CD14-positive monocyte (primary cell): Measurements from ENCODE around the gene OR2Z1. TPM values are rescaled to one million over a fixed set of nuclear protein-coding genes. Genes with fewer than 3 reads are reported as not detected.

Source experiments
- DNase-seq, 3 donors: peaks; one replicate each; pipeline ENCODE4 v3.0.0-alpha.2; 2011 to 2022
- H2AFZ ChIP-seq: 2 replicates; pipeline ENCODE4 v1.6.0; 2012; ENCODE audit warnings: mild to moderate bottlenecking, low read depth, low read length, inconsistent platforms; ENCODE audit not compliant: insufficient read depth, poor library complexity, severe bottlenecking
- H3K27ac ChIP-seq, 2 donors: 1 replicate in 1 of 2; 2 replicates in 1 of 2; pipeline ENCODE4 v1.5.1; 2012 to 2013; ENCODE audit warnings: low read length in 2 of 2, control low read depth in 1 of 2, inconsistent platforms in 1 of 2, low read depth in 1 of 2, mild to moderate bottlenecking in 1 of 2
- H3K27me3 ChIP-seq, 2 donors: one replicate each; pipeline versions ENCODE4 v1.6.0 to v1.6.1; 2011 to 2013; ENCODE audit warnings: low read length in 2 of 2; ENCODE audit not compliant: control insufficient read depth in 2 of 2, insufficient read depth in 2 of 2
- H3K36me3 ChIP-seq, 2 donors: replicated peaks in 1 of 2; 1 replicate in 1 of 2; 2 replicates in 1 of 2; pipeline versions ENCODE4 v1.5.1 to v1.6.1; 2012 to 2013; ENCODE audit warnings: low read length in 2 of 2, control low read depth in 1 of 2, inconsistent platforms in 1 of 2, mild to moderate bottlenecking in 1 of 2; ENCODE audit not compliant: insufficient read depth in 2 of 2, control insufficient read depth in 1 of 2
- H3K4me1 ChIP-seq, 2 donors: 1 replicate in 1 of 2; 2 replicates in 1 of 2; pipeline versions ENCODE4 v1.5.1 to v1.6.1; 2012 to 2013; ENCODE audit warnings: low read length in 2 of 2, control low read depth in 1 of 2, inconsistent platforms in 1 of 2, mild to moderate bottlenecking in 1 of 2, moderate library complexity in 1 of 2; ENCODE audit not compliant: insufficient read depth in 2 of 2, control insufficient read depth in 1 of 2
- H3K4me2 ChIP-seq: replicated peaks from 2 replicates; pipeline ENCODE3; 2012; ENCODE audit warnings: low read length, moderate library complexity, mild to moderate bottlenecking; ENCODE audit not compliant: poor library complexity, severe bottlenecking; ENCODE audit errors: extremely low read depth
- H3K4me3 ChIP-seq, 3 experiments: fragments of 200-600 bp in 1 of 3; sonication (generic) in 1 of 3; replicated peaks in 1 of 3; 1 replicate in 2 of 3; 2 replicates in 1 of 3; pipeline ENCODE4 v1.5.1; 2011 to 2013; ENCODE audit warnings: low read length in 3 of 3, mild to moderate bottlenecking in 3 of 3, control low read depth in 2 of 3, low read depth in 2 of 3, inconsistent platforms in 1 of 3, moderate library complexity in 1 of 3
- H3K79me2 ChIP-seq: 2 replicates; pipeline ENCODE4 v1.6.0; 2012; ENCODE audit warnings: mild to moderate bottlenecking, control low read depth, inconsistent platforms, low read length, moderate library complexity; ENCODE audit not compliant: insufficient read depth
- H3K9ac ChIP-seq: 2 replicates; pipeline ENCODE4 v1.6.0; 2017; ENCODE audit warnings: low read length, mild to moderate bottlenecking; ENCODE audit not compliant: insufficient read depth, poor library complexity, severe bottlenecking
- H3K9me3 ChIP-seq, 2 donors: replicated peaks in 1 of 2; 1 replicate in 1 of 2; 2 replicates in 1 of 2; pipeline versions ENCODE4 v1.5.1 to v1.6.1; 2012 to 2013; ENCODE audit warnings: low read length in 2 of 2, control low read depth in 1 of 2; ENCODE audit not compliant: control insufficient read depth in 1 of 2, insufficient read depth in 1 of 2
- H4K20me1 ChIP-seq: 2 replicates; pipeline ENCODE4 v1.6.0; 2012; ENCODE audit warnings: mild to moderate bottlenecking, low read length, control low read depth, moderate library complexity; ENCODE audit not compliant: insufficient read depth
- H3K27ac Mint-ChIP-seq, 7 donors: one replicate each; pipeline ENCODE4 v1.8.0; 2020; ENCODE audit warnings: mild to moderate bottlenecking in 7 of 7, mixed read lengths in 7 of 7, moderate library complexity in 6 of 7, inconsistent platforms in 2 of 7
- H3K27me3 Mint-ChIP-seq, 3 donors: one replicate each; pipeline ENCODE4 v1.8.0; 2021 to 2022; ENCODE audit warnings: low read depth in 3 of 3, mild to moderate bottlenecking in 3 of 3, mixed read lengths in 3 of 3, moderate library complexity in 3 of 3, inconsistent platforms in 1 of 3
- H3K36me3 Mint-ChIP-seq, 2 donors: one replicate each; pipeline ENCODE4 v1.8.0; 2020; ENCODE audit warnings: mixed read lengths in 2 of 2, inconsistent platforms in 1 of 2, mild to moderate bottlenecking in 1 of 2
- H3K4me1 Mint-ChIP-seq: one replicate; pipeline ENCODE4 v1.8.0; 2020; ENCODE audit warnings: mild to moderate bottlenecking, mixed read lengths
- H3K4me3 Mint-ChIP-seq, 2 donors: one replicate each; pipeline ENCODE4 v1.8.0; 2020; ENCODE audit warnings: mild to moderate bottlenecking in 2 of 2, mixed read lengths in 2 of 2, moderate library complexity in 1 of 2
- H3K9me3 Mint-ChIP-seq, 7 donors: one replicate each; pipeline ENCODE4 v1.8.0; 2020 to 2022; ENCODE audit warnings: mixed read lengths in 7 of 7, mild to moderate bottlenecking in 6 of 7, moderate library complexity in 6 of 7, inconsistent platforms in 2 of 7
- CTCF ChIP-seq: fragments of 200-600 bp; IDR thresholded peaks from one replicate; pipeline ENCODE4 v1.8.0; 2022; ENCODE audit warnings: antibody characterized with exemption, mild to moderate bottlenecking
- WGBS: methylation state at CpG from one replicate; pipeline ENCODE4 v1.1.5; 2013; ENCODE audit warnings: missing lambda C conversion rate; ENCODE audit not compliant: insufficient coverage; 5-methylcytosine and 5-hydroxymethylcytosine counted together
- intact Hi-C, 2 donors: fragments of 100-400 bp; cut with micrococcal nuclease; formaldehyde crosslinking; loops; one replicate each; pipeline versions ENCODE4 v1.15.0 to v1.15.1; 2023
- polyA plus RNA-seq, 3 donors: library from polyadenylated mRNA; depleted of rRNA in 1 of 3; unstranded in 2 of 3; stranded (reverse) in 1 of 3; fragments of 300-500 nt in 2 of 3; fragments of >200 nt in 1 of 3; fragmentation: Illumina TruSeq in 2 of 3; gene quantifications; 1 replicate in 2 of 3; 2 replicates in 1 of 3; pipeline ENCODE4 v1.2.3, GENCODE V29; 2012 to 2021

OR2Z1 gene
- polyA plus RNA-seq, 3 donors: not detected

GRCh38 chr19:8682472-8682871 lies 39.0 kb upstream of the OR2Z1 start:
- Histone ChIP-seq H3K79me2 (no peaks in the 10 kb centered on the region), H3K36me3 (no peaks in the 10 kb centered on the region), H3K4me3 (no peak overlapping the region), H3K9me3 (no peaks in the 10 kb centered on the region), H3K4me2 (no peak overlapping the region), H4K20me1 (no peaks in the 10 kb centered on the region), H2AFZ (no peak overlapping the region), H3K9ac (no peak overlapping the region), H3K4me1 (peaks cover 10 to 14% of the 10 kb centered on the region in 2 donors), H3K27ac (no peak overlapping the region), H3K27me3 (no peaks in the 10 kb centered on the region)
- no peak for TF ChIP-seq CTCF
- peaks cover 2 to 9% (median 5%) of the 10 kb centered on the region in 3 donors for H3K27me3 Mint-ChIP-seq
- H3K36me3 Mint-ChIP-seq: no peaks in the 10 kb centered on the region
- H3K9me3 Mint-ChIP-seq: peaks cover 1 to 12% (median 4%) of the 10 kb centered on the region in 7 donors
- H3K4me3 Mint-ChIP-seq: no peak overlapping the region
- DNase-seq: no peak
- 70% methylated on average over 2 of the region's 2 CpGs for WGBS
- peak overlapping the region in 1 of 7 donors; percentile 30 for H3K27ac Mint-ChIP-seq
- intact Hi-C loops: no loop called here
- peaks cover 18% of the 10 kb centered on the region for H3K4me1 Mint-ChIP-seq

GRCh38 chr19:8682931-8683330 lies 38.5 kb upstream of the OR2Z1 start:
- Histone ChIP-seq H3K27ac (no peak overlapping the region), H2AFZ (no peak overlapping the region), H3K27me3 (no peaks in the 10 kb centered on the region), H3K9ac (no peak overlapping the region), H3K4me1 (peaks cover 10 to 14% of the 10 kb centered on the region in 2 donors), H3K36me3 (no peaks in the 10 kb centered on the region), H3K9me3 (no peaks in the 10 kb centered on the region), H3K79me2 (no peaks in the 10 kb centered on the region), H4K20me1 (no peaks in the 10 kb centered on the region), H3K4me3 (no peak overlapping the region), H3K4me2 (no peak overlapping the region)
- intact Hi-C loops: no loop called here
- H3K4me1 Mint-ChIP-seq: peaks cover 18% of the 10 kb centered on the region
- peak overlapping the region in 2 of 7 donors; percentile 30 to 39 for H3K27ac Mint-ChIP-seq
- no peak overlapping the region for H3K4me3 Mint-ChIP-seq
- no peaks in the 10 kb centered on the region for H3K36me3 Mint-ChIP-seq
- peaks cover 0 to 9% (median 3%) of the 10 kb centered on the region in 7 donors for H3K9me3 Mint-ChIP-seq
- H3K27me3 Mint-ChIP-seq: peaks cover 2 to 9% (median 5%) of the 10 kb centered on the region in 3 donors
- no peak for TF ChIP-seq CTCF
- 80% methylated on average over 1 of the region's 1 CpG for WGBS
- no peak for DNase-seq
